Measurements from ENCODE around the gene TRIM33.

GRCh38 chr1:114462963-114463362, 48.0 kb downstream of the TRIM33 start:
- TF ChIP-seq BACH1 (IDR thresholded peaks at IDR 0.05; ENCODE audit: low read length) (no peak), CTCF (IDR thresholded peaks at IDR 0.05; ENCODE audit: control extremely low read depth in 1 of 3, insufficient read depth in 1 of 3, low read depth in 1 of 3, low read length in 3 of 3) (no peak), CREB1 (IDR thresholded peaks at IDR 0.05) (no peak), RXRA (IDR thresholded peaks at IDR 0.05; ENCODE audit: insufficient read depth, low read depth, low read length) (no peak), YY1 (IDR thresholded peaks at IDR 0.05; ENCODE audit: low read depth, low read length) (no peak), POLR2AphosphoS5 (IDR thresholded peaks at IDR 0.05; ENCODE audit: low read depth, low read length) (no peak), EP300 (IDR thresholded peaks at IDR 0.05; ENCODE audit: borderline replicate concordance in 1 of 2, low read depth in 2 of 2, low read length in 2 of 2) (no peak)
